IMR-90 (cell line): ENCODE measurements around the gene NDUFS7. TPM values are rescaled to one million over a fixed set of nuclear protein-coding genes. Genes with fewer than 3 reads are reported as not detected.

Experiments used
- ATAC-seq: fragments of 200-7000 bp; cut with Tn5 transposase; 2 replicates; pipeline ENCODE4 v1.9.1; 2020; ENCODE audit warnings: low read depth, mild to moderate bottlenecking, moderate library complexity
- BruUV-seq: library from RNA; stranded (reverse); fragments of 400-500 nt; replicated peaks from 2 replicates; lab custom pipeline; 2021; lab: Mats Ljungman, UMichigan
- CTCF ChIA-PET: fragments of 300-600 bp; formaldehyde crosslinking; extraction: SDS; loops from one replicate; lab custom pipeline; 2021; ENCODE audit warnings: antibody characterized with exemption; lab: Yijun Ruan, JAX
- POLR2A ChIA-PET: fragments of 300-600 bp; sonication (Branson Sonifier 250); formaldehyde crosslinking; loops from one replicate; lab custom pipeline; 2022; ENCODE audit warnings: antibody characterized with exemption; ENCODE audit not compliant: unreplicated experiment; lab: Charles Lee
- DNase-seq: peaks from one replicate; pipeline ENCODE4 v3.0.0; 2013
- H2AFZ ChIP-seq: replicated peaks from 2 replicates; pipeline ENCODE3; 2013; ENCODE audit warnings: low read length, mild to moderate bottlenecking; ENCODE audit not compliant: poor library complexity
- H2AK5ac ChIP-seq: 2 replicates; pipeline ENCODE4 v1.6.1; 2013; ENCODE audit warnings: low read depth, low read length, inconsistent platforms
- H2AK9ac ChIP-seq: replicated peaks from 2 replicates; pipeline ENCODE3; 2013; ENCODE audit warnings: mild to moderate bottlenecking, low read depth, low read length, moderate library complexity; ENCODE audit not compliant: poor library complexity
- H2BK120ac ChIP-seq: 2 replicates; pipeline ENCODE4 v1.6.1; 2013; ENCODE audit warnings: low read depth, low read length, inconsistent platforms
- H2BK15ac ChIP-seq: 3 replicates; pipeline ENCODE4 v1.6.1; 2013; ENCODE audit warnings: low read depth, low read length, inconsistent platforms
- H2BK20ac ChIP-seq: 2 replicates; pipeline ENCODE4 v1.6.1; 2013; ENCODE audit warnings: low read depth, mild to moderate bottlenecking, inconsistent platforms, low read length, moderate library complexity
- H2BK5ac ChIP-seq: 2 replicates; pipeline ENCODE4 v1.6.1; 2013; ENCODE audit warnings: mild to moderate bottlenecking, low read depth, low read length, inconsistent platforms; ENCODE audit not compliant: poor library complexity, severe bottlenecking
- H3K14ac ChIP-seq: replicated peaks from 2 replicates; pipeline ENCODE4 v1.6.1; 2013; ENCODE audit warnings: low read depth, low read length, inconsistent platforms
- H3K18ac ChIP-seq: 2 replicates; pipeline ENCODE4 v1.6.1; 2013; ENCODE audit warnings: low read depth, low read length, control low read depth
- H3K23ac ChIP-seq: 2 replicates; pipeline ENCODE4 v1.6.1; 2013; ENCODE audit warnings: low read depth, low read length, inconsistent platforms
- H3K27ac ChIP-seq: 2 replicates; pipeline ENCODE4 v1.5.1; 2013; ENCODE audit warnings: mild to moderate bottlenecking, control low read depth, low read length; ENCODE audit not compliant: insufficient read depth
- H3K27me3 ChIP-seq: 2 replicates; pipeline ENCODE4 v1.6.1; 2013; ENCODE audit warnings: low read length; ENCODE audit not compliant: control insufficient read depth, insufficient read depth
- H3K36me3 ChIP-seq: 2 replicates; pipeline ENCODE4 v1.6.1; 2013; ENCODE audit warnings: low read length, mixed read lengths; ENCODE audit not compliant: control insufficient read depth, insufficient read depth
- H3K4ac ChIP-seq: 2 replicates; pipeline ENCODE4 v1.6.1; 2013; ENCODE audit warnings: low read depth, low read length, inconsistent platforms
- H3K4me1 ChIP-seq: 2 replicates; pipeline ENCODE4 v1.6.1; 2013; ENCODE audit warnings: low read length, mixed read lengths; ENCODE audit not compliant: control insufficient read depth, insufficient read depth
- H3K4me2 ChIP-seq: 2 replicates; pipeline ENCODE4 v1.6.1; 2013; ENCODE audit warnings: low read depth, mild to moderate bottlenecking, control low read depth, low read length, moderate library complexity
- H3K4me3 ChIP-seq: 2 replicates; pipeline ENCODE4 v1.5.1; 2013; ENCODE audit warnings: low read depth, mild to moderate bottlenecking, control low read depth, low read length, moderate library complexity; ENCODE audit not compliant: insufficient read depth
- H3K56ac ChIP-seq: 2 replicates; pipeline ENCODE4 v1.6.1; 2013; ENCODE audit warnings: low read length, inconsistent platforms; ENCODE audit not compliant: insufficient read depth; ENCODE audit errors: extremely low read depth
- H3K79me1 ChIP-seq, 2 experiments: 2 replicates each; pipeline ENCODE4 v1.6.1; 2013; ENCODE audit warnings: low read length in 2 of 2, inconsistent platforms in 1 of 2, low read depth in 1 of 2
- H3K9ac ChIP-seq: 2 replicates; pipeline ENCODE4 v1.6.1; 2013; ENCODE audit warnings: low read depth, low read length, control low read depth
- H3K9me1 ChIP-seq: 2 replicates; pipeline ENCODE4 v1.6.1; 2013; ENCODE audit warnings: low read length, inconsistent platforms; ENCODE audit not compliant: insufficient read depth
- H3K9me3 ChIP-seq: 2 replicates; pipeline ENCODE4 v1.6.1; 2013; ENCODE audit warnings: low read length; ENCODE audit not compliant: control insufficient read depth, insufficient read depth
- H4K20me1 ChIP-seq: 2 replicates; pipeline ENCODE4 v1.6.1; 2013; ENCODE audit warnings: low read length, inconsistent platforms; ENCODE audit not compliant: insufficient read depth
- H4K5ac ChIP-seq: 2 replicates; pipeline ENCODE4 v1.6.1; 2013; ENCODE audit warnings: mild to moderate bottlenecking, low read depth, low read length, control low read depth
- H4K8ac ChIP-seq, 2 experiments: 2 replicates each; pipeline ENCODE4 v1.6.1; 2013; ENCODE audit warnings: low read depth in 2 of 2, low read length in 2 of 2, control low read depth in 1 of 2, inconsistent platforms in 1 of 2
- H4K91ac ChIP-seq: 2 replicates; pipeline ENCODE4 v1.6.1; 2013; ENCODE audit warnings: low read depth, low read length, inconsistent platforms; ENCODE audit not compliant: insufficient read depth
- CEBPB ChIP-seq: IDR thresholded peaks from 2 replicates; pipeline ENCODE4 v1.6.1; 2012; ENCODE audit warnings: low read depth, low read length, improper control_type of control experiment
- FOS ChIP-seq: fragments of 150-350 bp; IDR thresholded peaks from 2 replicates; pipeline ENCODE4 v1.6.1; 2016; ENCODE audit warnings: low read depth, low read length
- MXI1 ChIP-seq: IDR thresholded peaks from 2 replicates; pipeline ENCODE4 v1.6.1; 2012; ENCODE audit warnings: low read depth, mild to moderate bottlenecking, low read length, moderate library complexity, borderline replicate concordance
- RAD21 ChIP-seq: IDR thresholded peaks from 2 replicates; pipeline ENCODE4 v1.6.1; 2012; ENCODE audit warnings: low read length, improper control_type of control experiment
- RCOR1 ChIP-seq: IDR thresholded peaks from 2 replicates; pipeline ENCODE4 v1.6.1; 2012; ENCODE audit warnings: mild to moderate bottlenecking, low read length, improper control_type of control experiment; ENCODE audit not compliant: insufficient replicate concordance
- RFX5 ChIP-seq: IDR thresholded peaks from 2 replicates; pipeline ENCODE4 v1.8.0; 2012; ENCODE audit warnings: low read depth, mild to moderate bottlenecking, low read length, moderate library complexity
- SMC3 ChIP-seq: fragments of 150-350 bp; IDR thresholded peaks from 2 replicates; pipeline ENCODE4 v1.6.1; 2016; ENCODE audit warnings: low read depth, mild to moderate bottlenecking, antibody characterized with exemption, low read length, moderate library complexity
- WGBS, 2 experiments: methylation state at CpG; one replicate each; pipeline versions ENCODE4 v1.1.5 to v1.1.7; 2013; ENCODE audit warnings: missing lambda C conversion rate in 2 of 2; ENCODE audit not compliant: insufficient read length in 1 of 2; ENCODE audit errors: extremely low coverage in 2 of 2; 5-methylcytosine and 5-hydroxymethylcytosine counted together
- dilution Hi-C: fragments of 300-500 bp; cut with HindIII; formaldehyde crosslinking; loops from one replicate; pipeline ENCODE4 v1.14.3; 2018; ENCODE audit warnings: low sequenced_read_pairs; ENCODE audit not compliant: unreplicated experiment
- in situ Hi-C: fragments of 300-500 bp; cut with MboI; formaldehyde crosslinking; loops from 3 replicates; pipeline ENCODE4 v1.14.3; 2019; ENCODE audit warnings: low sequenced_read_pairs, inconsistent platforms, mixed read lengths
- intact Hi-C: fragments of 100-400 bp; cut with micrococcal nuclease; formaldehyde crosslinking; loops from 2 replicates; pipeline ENCODE4 v1.10.0; 2022
- polyA plus RNA-seq, 3 experiments: library from polyadenylated mRNA; depleted of rRNA; stranded (reverse); fragments of >200 nt; gene quantifications; 2 replicates each; pipeline ENCODE4 v1.2.3, GENCODE V29; 2012; ENCODE audit warnings: low replicate concordance in 1 of 3
- total RNA-seq: library from RNA; depleted of rRNA; stranded (reverse); fragments of >200 nt; gene quantifications from 2 replicates; pipeline ENCODE4 v1.2.3, GENCODE V29; 2012
- TF ChIP-seq, protein P1 (sequence below): fragments of 150-350 bp; IDR thresholded peaks from 2 replicates; pipeline ENCODE4 v1.6.1; 2017; ENCODE audit warnings: mild to moderate bottlenecking, antibody characterized with exemption, low read length, low read depth
- TF ChIP-seq, protein P2 (sequence below): conservative IDR thresholded peaks from 2 replicates; pipeline ENCODE4 v1.5.1; 2012; ENCODE audit warnings: mild to moderate bottlenecking, low read depth, low read length, improper control_type of control experiment

Gene NDUFS7
- total and polyA plus RNA-seq, 2 of the 4 experiments (the other 2 are of a cell fraction): 60.8 to 136 TPM

DNA sequence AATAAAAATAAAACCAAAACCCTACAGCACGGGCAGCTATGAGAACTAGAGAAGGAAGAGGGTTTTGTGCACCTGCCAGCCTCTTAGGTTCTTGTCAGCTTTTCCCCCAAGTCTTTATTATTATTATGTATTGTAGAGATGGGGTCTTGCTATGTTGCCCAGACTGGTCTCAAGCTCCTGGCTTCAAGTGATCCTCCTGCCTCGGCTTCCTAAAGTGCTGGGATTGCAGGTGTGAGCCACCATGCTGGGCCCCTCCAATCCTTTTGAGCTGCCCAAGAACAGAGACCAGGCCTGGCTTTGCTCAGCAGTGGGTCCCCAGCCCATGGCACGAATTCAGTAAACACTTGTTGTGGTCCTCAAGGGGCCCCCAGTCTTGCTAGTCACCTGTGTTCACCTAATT, 1.5 kb upstream of the NDUFS7 start:
- ChIA-PET CTCF (no interaction called here), POLR2A (no interaction called here)
- 90% methylated on average over 2 of the region's 3 CpGs; no CpG with 5 or more reads in 1 of the 2 experiments for WGBS, 2 experiments

More for the DNA sequence above, 1.5 kb upstream of the NDUFS7 start:
- Histone ChIP-seq H2BK15ac (no peak overlapping the region), H4K8ac (no peak overlapping the region), H2BK5ac (no peak overlapping the region), H4K91ac (no peak overlapping the region), H3K14ac (no peak overlapping the region), H3K18ac (no peak overlapping the region), H3K23ac (no peak overlapping the region), H2AK5ac (no peak overlapping the region), H4K20me1 (peaks cover 9% of the 10 kb centered on the region), H3K27me3 (no peaks in the 10 kb centered on the region), H4K5ac (no peak overlapping the region), H3K9me1 (no peaks in the 10 kb centered on the region), H2BK120ac (no peak overlapping the region), H3K9ac (no peak overlapping the region), H2AK9ac (no peak overlapping the region), H2AFZ (no peak overlapping the region), H3K4me2 (no peak overlapping the region), H3K79me1 (peaks cover 9 to 33% of the 10 kb centered on the region in 2 experiments; a peak in 3 of 4 replicates), H3K9me3 (no peaks in the 10 kb centered on the region), H3K36me3 (peaks cover 8% of the 10 kb centered on the region; the same call in 1 of the 2 replicates), H3K4me3 (no peak overlapping the region), H2BK20ac (no peak overlapping the region), H3K27ac (no peak overlapping the region), H3K4me1 (no peaks in the 10 kb centered on the region), H3K56ac (no peak overlapping the region), H3K4ac (no peak overlapping the region)
- in situ Hi-C loops (no loop called here), intact Hi-C loops (no loop called here), dilution Hi-C loops (no loop called here)
- BruUV-seq: no TSS peak
- no peak for DNase-seq
- TF ChIP-seq, protein P1, sequence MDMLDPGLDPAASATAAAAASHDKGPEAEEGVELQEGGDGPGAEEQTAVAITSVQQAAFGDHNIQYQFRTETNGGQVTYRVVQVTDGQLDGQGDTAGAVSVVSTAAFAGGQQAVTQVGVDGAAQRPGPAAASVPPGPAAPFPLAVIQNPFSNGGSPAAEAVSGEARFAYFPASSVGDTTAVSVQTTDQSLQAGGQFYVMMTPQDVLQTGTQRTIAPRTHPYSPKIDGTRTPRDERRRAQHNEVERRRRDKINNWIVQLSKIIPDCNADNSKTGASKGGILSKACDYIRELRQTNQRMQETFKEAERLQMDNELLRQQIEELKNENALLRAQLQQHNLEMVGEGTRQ: no peak
- no peak for TF ChIP-seq CEBPB
- TF ChIP-seq SMC3: no peak
- TF ChIP-seq MXI1: no peak
- TF ChIP-seq RFX5: no peak
- no peak for TF ChIP-seq RAD21
- no peak for TF ChIP-seq RCOR1
- TF ChIP-seq FOS: no peak
- TF ChIP-seq, protein P2, sequence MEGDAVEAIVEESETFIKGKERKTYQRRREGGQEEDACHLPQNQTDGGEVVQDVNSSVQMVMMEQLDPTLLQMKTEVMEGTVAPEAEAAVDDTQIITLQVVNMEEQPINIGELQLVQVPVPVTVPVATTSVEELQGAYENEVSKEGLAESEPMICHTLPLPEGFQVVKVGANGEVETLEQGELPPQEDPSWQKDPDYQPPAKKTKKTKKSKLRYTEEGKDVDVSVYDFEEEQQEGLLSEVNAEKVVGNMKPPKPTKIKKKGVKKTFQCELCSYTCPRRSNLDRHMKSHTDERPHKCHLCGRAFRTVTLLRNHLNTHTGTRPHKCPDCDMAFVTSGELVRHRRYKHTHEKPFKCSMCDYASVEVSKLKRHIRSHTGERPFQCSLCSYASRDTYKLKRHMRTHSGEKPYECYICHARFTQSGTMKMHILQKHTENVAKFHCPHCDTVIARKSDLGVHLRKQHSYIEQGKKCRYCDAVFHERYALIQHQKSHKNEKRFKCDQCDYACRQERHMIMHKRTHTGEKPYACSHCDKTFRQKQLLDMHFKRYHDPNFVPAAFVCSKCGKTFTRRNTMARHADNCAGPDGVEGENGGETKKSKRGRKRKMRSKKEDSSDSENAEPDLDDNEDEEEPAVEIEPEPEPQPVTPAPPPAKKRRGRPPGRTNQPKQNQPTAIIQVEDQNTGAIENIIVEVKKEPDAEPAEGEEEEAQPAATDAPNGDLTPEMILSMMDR: no peak
- no peak for ATAC-seq
